HCT116 (cell line): ENCODE data around the gene VN1R2. TPM values are rescaled to one million over a fixed set of nuclear protein-coding genes. Genes with fewer than 3 reads are reported as not detected.

Experiments
- ATAC-seq: fragments of 200-7000 bp; cut with Tn5 transposase; 2 replicates; pipeline ENCODE4 v1.9.1; 2020; ENCODE audit warnings: mild to moderate bottlenecking, moderate library complexity
- BruUV-seq: library from RNA; stranded (reverse); fragments of 400-500 nt; replicated peaks from 2 replicates; lab custom pipeline; 2021; lab: Mats Ljungman, UMichigan
- CTCF ChIA-PET: fragments of 300-600 bp; sonication (Branson Sonifier 250); formaldehyde crosslinking; loops from one replicate; lab custom pipeline; 2021; ENCODE audit warnings: antibody characterized with exemption; lab: Charles Lee
- POLR2A ChIA-PET: fragments of 300-600, 350-600 bp; sonication (Branson Sonifier 250); formaldehyde crosslinking; loops from one replicate; lab custom pipeline; 2021; ENCODE audit warnings: antibody characterized with exemption; lab: Charles Lee
- RAD21 ChIA-PET, 2 experiments: fragments of 300-600 bp; sonication (Branson Sonifier 250); formaldehyde crosslinking; loops; one replicate each; lab custom pipeline; 2023; ENCODE audit warnings: low total read pairs in 2 of 2; ENCODE audit not compliant: uncharacterized antibody in 2 of 2, unreplicated experiment in 2 of 2, low non-redundant PET in 1 of 2; lab: Charles Lee
- DNase-seq: peaks from one replicate; pipeline ENCODE4 v3.0.0-alpha.2; 2010; ENCODE audit warnings: low read depth, low spot score
- H2AFZ ChIP-seq: fragments of 200-600 bp; shearing (Covaris generic), sonication (generic); 2 replicates; pipeline ENCODE4 v1.6.1; 2017; ENCODE audit warnings: low read depth, mixed run types, mixed read lengths, antibody characterized with exemption, low read length; ENCODE audit not compliant: poor library complexity, severe bottlenecking
- H3K27ac ChIP-seq: 2 replicates; pipeline ENCODE4 v1.5.1; 2012; ENCODE audit warnings: low read depth, low read length
- H3K27me3 ChIP-seq: fragments of 200-600 bp; sonication (generic); 2 replicates; pipeline ENCODE4 v1.6.1; 2016; ENCODE audit warnings: mixed run types, low read length, mixed read lengths; ENCODE audit not compliant: insufficient read depth
- H3K36me3 ChIP-seq, 2 experiments: fragments of 200-500 bp in 1 of 2; fragments of 200-600 bp in 1 of 2; sonication (Bioruptor generic) in 1 of 2; sonication (generic) in 1 of 2; 2 replicates each; pipeline versions ENCODE4 v1.5.1 to v1.6.1; 2014 to 2016; ENCODE audit warnings: low read length in 2 of 2, inconsistent platforms in 1 of 2, mixed read lengths in 1 of 2, mixed run types in 1 of 2; ENCODE audit not compliant: insufficient read depth in 2 of 2, control insufficient read depth in 1 of 2
- H3K4me1 ChIP-seq, 2 experiments: fragments of 200-600 bp in 1 of 2; sonication (generic) in 1 of 2; 2 replicates each; pipeline versions ENCODE4 v1.5.1 to v1.6.1; 2012 to 2017; ENCODE audit warnings: low read length in 2 of 2, inconsistent platforms in 1 of 2, mild to moderate bottlenecking in 1 of 2, mixed read lengths in 1 of 2, mixed run types in 1 of 2, moderate library complexity in 1 of 2; ENCODE audit not compliant: insufficient read depth in 2 of 2, control insufficient read depth in 1 of 2
- H3K4me2 ChIP-seq: fragments of 200-600 bp; sonication (generic); 2 replicates; pipeline ENCODE4 v1.6.1; 2017; ENCODE audit warnings: mixed run types, low read length, mixed read lengths
- H3K4me3 ChIP-seq, 2 experiments: fragments of 200-600 bp in 1 of 2; sonication (generic) in 1 of 2; replicated peaks in 1 of 2; 2 replicates each; pipeline ENCODE4 v1.5.1; 2011 to 2016; ENCODE audit warnings: low read length in 2 of 2, control low read depth in 1 of 2, low read depth in 1 of 2, mild to moderate bottlenecking in 1 of 2, mixed read lengths in 1 of 2, mixed run types in 1 of 2
- H3K79me2 ChIP-seq: fragments of 200-600 bp; sonication (generic); 2 replicates; pipeline ENCODE4 v1.6.1; 2017; ENCODE audit warnings: mild to moderate bottlenecking, mixed run types, low read length, moderate library complexity, mixed read lengths; ENCODE audit not compliant: insufficient read depth
- H3K9ac ChIP-seq: fragments of 200-600 bp; sonication (generic); 2 replicates; pipeline ENCODE4 v1.6.1; 2016; ENCODE audit warnings: low read length, mixed read lengths
- H3K9me2 ChIP-seq: fragments of 200-600 bp; sonication (generic), shearing (Covaris generic); 2 replicates; pipeline ENCODE4 v1.6.1; 2017; ENCODE audit warnings: mixed run types, mild to moderate bottlenecking, moderate library complexity; ENCODE audit not compliant: insufficient read depth
- H3K9me3 ChIP-seq, 2 experiments: fragments of 200-500 bp in 1 of 2; fragments of 200-600 bp in 1 of 2; sonication (Bioruptor generic) in 1 of 2; sonication (generic) in 1 of 2; 2 replicates each; pipeline ENCODE4 v1.6.1; 2014 to 2017; ENCODE audit warnings: low read length in 2 of 2, mixed read lengths in 2 of 2, inconsistent platforms in 1 of 2, low read depth in 1 of 2, mild to moderate bottlenecking in 1 of 2, mixed run types in 1 of 2, moderate library complexity in 1 of 2; ENCODE audit not compliant: control insufficient read depth in 1 of 2, insufficient read depth in 1 of 2
- H4K20me1 ChIP-seq: fragments of 200-600 bp; sonication (generic), shearing (Covaris generic); 2 replicates; pipeline ENCODE4 v1.6.1; 2017; ENCODE audit warnings: mixed run types, mild to moderate bottlenecking, moderate library complexity; ENCODE audit not compliant: insufficient read depth
- CEBPB ChIP-seq: IDR thresholded peaks from 2 replicates; pipeline ENCODE4 v1.6.1; 2012; ENCODE audit warnings: low read depth
- EGR1 ChIP-seq: IDR thresholded peaks from 2 replicates; pipeline ENCODE4 v1.6.1; 2012; ENCODE audit warnings: low read depth
- ELF1 ChIP-seq: IDR thresholded peaks from 2 replicates; pipeline ENCODE4 v1.6.1; 2012; ENCODE audit warnings: low read depth, borderline replicate concordance
- EZH2 ChIP-seq: fragments of 200-600 bp; sonication (generic); IDR thresholded peaks from 2 replicates; pipeline ENCODE4 v1.6.1; 2017; ENCODE audit warnings: antibody characterized with exemption, mixed run types
- EZH2phosphoT487 ChIP-seq: fragments of 200-600 bp; IDR thresholded peaks from 2 replicates; pipeline ENCODE4 v1.6.1; 2018; ENCODE audit warnings: antibody characterized with exemption, borderline replicate concordance
- FOSL1 ChIP-seq: IDR thresholded peaks from 2 replicates; pipeline ENCODE4 v1.6.1; 2012; ENCODE audit warnings: low read depth
- POLR2AphosphoS5 ChIP-seq: IDR thresholded peaks from 2 replicates; pipeline ENCODE4 v1.6.1; 2011; ENCODE audit warnings: mild to moderate bottlenecking, low read depth, low read length, moderate library complexity
- RAD21 ChIP-seq: IDR thresholded peaks from 2 replicates; pipeline ENCODE4 v1.6.1; 2012; ENCODE audit warnings: low read depth, mild to moderate bottlenecking
- SRF ChIP-seq: IDR thresholded peaks from 2 replicates; pipeline ENCODE4 v1.6.1; 2012; ENCODE audit warnings: low read depth
- TCF7L2 ChIP-seq: IDR thresholded peaks from 2 replicates; pipeline ENCODE4 v1.7.0; 2011; ENCODE audit warnings: borderline replicate concordance, inconsistent platforms; ENCODE audit not compliant: insufficient read depth, insufficient read length; ENCODE audit errors: extremely low read depth
- YY1 ChIP-seq: IDR thresholded peaks from 2 replicates; pipeline ENCODE4 v1.6.1; 2011; ENCODE audit warnings: low read length, low read depth, moderate library complexity, mild to moderate bottlenecking; ENCODE audit not compliant: insufficient replicate concordance; ENCODE audit errors: extremely low read depth
- ZFX ChIP-seq: fragments of 450-650 bp; IDR thresholded peaks from 2 replicates; pipeline ENCODE4 v1.6.1; 2017
- intact Hi-C: fragments of 100-400 bp; cut with micrococcal nuclease; formaldehyde crosslinking; loops from 2 replicates; pipeline ENCODE4 v1.10.0; 2022
- total RNA-seq: library from RNA; stranded (reverse); gene quantifications from one replicate; pipeline ENCODE4 v1.2.1, GENCODE V29; 2021; ENCODE audit not compliant: unreplicated experiment
- TF ChIP-seq, protein P1 (sequence below): IDR thresholded peaks from 2 replicates; pipeline ENCODE4 v1.6.1; 2012; ENCODE audit warnings: low read depth
- TF ChIP-seq, protein P2 (sequence below): IDR thresholded peaks from 2 replicates; pipeline ENCODE4 v1.6.1; 2011; ENCODE audit warnings: mild to moderate bottlenecking, low read length, moderate library complexity; ENCODE audit not compliant: insufficient replicate concordance; ENCODE audit errors: extremely low read depth
- TF ChIP-seq, protein P3 (sequence below): IDR thresholded peaks from 2 replicates; pipeline ENCODE4 v1.6.1; 2012
- TF ChIP-seq, protein P4 (sequence below), 3 experiments: fragments of 200-600 bp in 1 of 3; sonication (generic) in 1 of 3; IDR thresholded peaks in 2 of 3; conservative IDR thresholded peaks in 1 of 3; 2 replicates each; pipeline ENCODE4 v1.5.1; 2012 to 2017; ENCODE audit warnings: low read depth in 2 of 3, low read length in 2 of 3, antibody characterized with exemption in 1 of 3, borderline replicate concordance in 1 of 3, control low read depth in 1 of 3, mild to moderate bottlenecking in 1 of 3, mixed read lengths in 1 of 3, mixed run types in 1 of 3, moderate library complexity in 1 of 3; ENCODE audit not compliant: insufficient read depth in 1 of 3

The VN1R2 gene
- total RNA-seq, 1 experiment from 2014 or later: not detected

DNA sequence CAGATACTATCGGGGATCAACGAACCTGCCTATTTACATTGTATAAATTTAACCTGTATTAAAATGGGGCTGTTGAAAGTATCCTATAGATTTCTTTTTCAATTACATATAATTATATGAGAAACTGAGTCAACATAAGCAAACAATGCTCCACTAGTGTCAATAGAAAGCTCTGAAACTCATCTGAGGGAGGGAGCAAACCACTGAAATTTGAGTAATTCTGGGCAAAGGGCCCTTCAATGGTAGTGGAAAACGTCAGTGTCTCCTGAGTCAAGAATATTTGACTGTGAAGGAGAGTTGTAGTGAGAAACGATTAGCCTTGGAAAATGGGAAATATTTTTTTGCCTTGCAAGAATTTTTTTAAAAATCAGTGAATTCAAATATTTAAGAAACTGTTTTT is 27.0 kb downstream of the VN1R2 start:
- Histone ChIP-seq H3K4me3 (no peak overlapping the region), H3K27ac (no peak overlapping the region), H3K9me2 (no peaks in the 10 kb centered on the region), H3K27me3 (no peaks in the 10 kb centered on the region), H3K9me3 (peaks cover 2 to 6% of the 10 kb centered on the region in 2 experiments; a peak in 2 of 4 replicates), H4K20me1 (no peaks in the 10 kb centered on the region), H3K79me2 (no peaks in the 10 kb centered on the region), H3K4me1 (no peaks in the 10 kb centered on the region), H2AFZ (no peak overlapping the region), H3K9ac (no peak overlapping the region), H3K36me3 (no peaks in the 10 kb centered on the region), H3K4me2 (no peak overlapping the region)
- DNase-seq: no peak
- ATAC-seq: no peak
- RAD21 ChIA-PET: no interaction called here
- no TSS peak for BruUV-seq
- intact Hi-C loops: no loop called here
- POLR2A ChIA-PET: no interaction called here
- CTCF ChIA-PET: no interaction called here
- TF ChIP-seq CEBPB: no peak
- TF ChIP-seq, protein P1, sequence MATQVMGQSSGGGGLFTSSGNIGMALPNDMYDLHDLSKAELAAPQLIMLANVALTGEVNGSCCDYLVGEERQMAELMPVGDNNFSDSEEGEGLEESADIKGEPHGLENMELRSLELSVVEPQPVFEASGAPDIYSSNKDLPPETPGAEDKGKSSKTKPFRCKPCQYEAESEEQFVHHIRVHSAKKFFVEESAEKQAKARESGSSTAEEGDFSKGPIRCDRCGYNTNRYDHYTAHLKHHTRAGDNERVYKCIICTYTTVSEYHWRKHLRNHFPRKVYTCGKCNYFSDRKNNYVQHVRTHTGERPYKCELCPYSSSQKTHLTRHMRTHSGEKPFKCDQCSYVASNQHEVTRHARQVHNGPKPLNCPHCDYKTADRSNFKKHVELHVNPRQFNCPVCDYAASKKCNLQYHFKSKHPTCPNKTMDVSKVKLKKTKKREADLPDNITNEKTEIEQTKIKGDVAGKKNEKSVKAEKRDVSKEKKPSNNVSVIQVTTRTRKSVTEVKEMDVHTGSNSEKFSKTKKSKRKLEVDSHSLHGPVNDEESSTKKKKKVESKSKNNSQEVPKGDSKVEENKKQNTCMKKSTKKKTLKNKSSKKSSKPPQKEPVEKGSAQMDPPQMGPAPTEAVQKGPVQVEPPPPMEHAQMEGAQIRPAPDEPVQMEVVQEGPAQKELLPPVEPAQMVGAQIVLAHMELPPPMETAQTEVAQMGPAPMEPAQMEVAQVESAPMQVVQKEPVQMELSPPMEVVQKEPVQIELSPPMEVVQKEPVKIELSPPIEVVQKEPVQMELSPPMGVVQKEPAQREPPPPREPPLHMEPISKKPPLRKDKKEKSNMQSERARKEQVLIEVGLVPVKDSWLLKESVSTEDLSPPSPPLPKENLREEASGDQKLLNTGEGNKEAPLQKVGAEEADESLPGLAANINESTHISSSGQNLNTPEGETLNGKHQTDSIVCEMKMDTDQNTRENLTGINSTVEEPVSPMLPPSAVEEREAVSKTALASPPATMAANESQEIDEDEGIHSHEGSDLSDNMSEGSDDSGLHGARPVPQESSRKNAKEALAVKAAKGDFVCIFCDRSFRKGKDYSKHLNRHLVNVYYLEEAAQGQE: no peak
- TF ChIP-seq ZFX: no peak
- TF ChIP-seq, protein P2, sequence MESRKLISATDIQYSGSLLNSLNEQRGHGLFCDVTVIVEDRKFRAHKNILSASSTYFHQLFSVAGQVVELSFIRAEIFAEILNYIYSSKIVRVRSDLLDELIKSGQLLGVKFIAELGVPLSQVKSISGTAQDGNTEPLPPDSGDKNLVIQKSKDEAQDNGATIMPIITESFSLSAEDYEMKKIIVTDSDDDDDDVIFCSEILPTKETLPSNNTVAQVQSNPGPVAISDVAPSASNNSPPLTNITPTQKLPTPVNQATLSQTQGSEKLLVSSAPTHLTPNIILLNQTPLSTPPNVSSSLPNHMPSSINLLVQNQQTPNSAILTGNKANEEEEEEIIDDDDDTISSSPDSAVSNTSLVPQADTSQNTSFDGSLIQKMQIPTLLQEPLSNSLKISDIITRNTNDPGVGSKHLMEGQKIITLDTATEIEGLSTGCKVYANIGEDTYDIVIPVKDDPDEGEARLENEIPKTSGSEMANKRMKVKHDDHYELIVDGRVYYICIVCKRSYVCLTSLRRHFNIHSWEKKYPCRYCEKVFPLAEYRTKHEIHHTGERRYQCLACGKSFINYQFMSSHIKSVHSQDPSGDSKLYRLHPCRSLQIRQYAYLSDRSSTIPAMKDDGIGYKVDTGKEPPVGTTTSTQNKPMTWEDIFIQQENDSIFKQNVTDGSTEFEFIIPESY: no peak
- TF ChIP-seq TCF7L2: no peak
- no peak for TF ChIP-seq POLR2AphosphoS5
- TF ChIP-seq, protein P3, sequence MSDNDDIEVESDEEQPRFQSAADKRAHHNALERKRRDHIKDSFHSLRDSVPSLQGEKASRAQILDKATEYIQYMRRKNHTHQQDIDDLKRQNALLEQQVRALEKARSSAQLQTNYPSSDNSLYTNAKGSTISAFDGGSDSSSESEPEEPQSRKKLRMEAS: no peak
- no peak for TF ChIP-seq RAD21
- TF ChIP-seq EZH2phosphoT487: no peak
- no peak for TF ChIP-seq EGR1
- TF ChIP-seq EZH2: no peak
- no peak for TF ChIP-seq ELF1
- TF ChIP-seq, protein P4, sequence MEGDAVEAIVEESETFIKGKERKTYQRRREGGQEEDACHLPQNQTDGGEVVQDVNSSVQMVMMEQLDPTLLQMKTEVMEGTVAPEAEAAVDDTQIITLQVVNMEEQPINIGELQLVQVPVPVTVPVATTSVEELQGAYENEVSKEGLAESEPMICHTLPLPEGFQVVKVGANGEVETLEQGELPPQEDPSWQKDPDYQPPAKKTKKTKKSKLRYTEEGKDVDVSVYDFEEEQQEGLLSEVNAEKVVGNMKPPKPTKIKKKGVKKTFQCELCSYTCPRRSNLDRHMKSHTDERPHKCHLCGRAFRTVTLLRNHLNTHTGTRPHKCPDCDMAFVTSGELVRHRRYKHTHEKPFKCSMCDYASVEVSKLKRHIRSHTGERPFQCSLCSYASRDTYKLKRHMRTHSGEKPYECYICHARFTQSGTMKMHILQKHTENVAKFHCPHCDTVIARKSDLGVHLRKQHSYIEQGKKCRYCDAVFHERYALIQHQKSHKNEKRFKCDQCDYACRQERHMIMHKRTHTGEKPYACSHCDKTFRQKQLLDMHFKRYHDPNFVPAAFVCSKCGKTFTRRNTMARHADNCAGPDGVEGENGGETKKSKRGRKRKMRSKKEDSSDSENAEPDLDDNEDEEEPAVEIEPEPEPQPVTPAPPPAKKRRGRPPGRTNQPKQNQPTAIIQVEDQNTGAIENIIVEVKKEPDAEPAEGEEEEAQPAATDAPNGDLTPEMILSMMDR (IDR thresholded peaks at IDR 0.05 in 2 of 3, conservative IDR thresholded peaks at IDR 0.05 in 1 of 3; ENCODE audit: borderline replicate concordance in 1 of 3, insufficient read depth in 1 of 3, low read depth in 2 of 3, low read length in 2 of 3): no peak
- no peak for TF ChIP-seq FOSL1
- TF ChIP-seq SRF: no peak
- no peak for TF ChIP-seq YY1
